Ovary (tissue), 3 donors: Measurements from ENCODE around the gene SH3BGRL3.

Experiments used
- EP300 ChIP-seq: sonication (generic); formaldehyde crosslinking; IDR thresholded peaks from one replicate; pipeline ENCODE4 v1.6.1; 2017; ENCODE audit warnings: antibody characterized with exemption
- TF ChIP-seq, protein P1 (sequence below), 3 donors: fragments of 450-650 bp in 2 of 3; fragments of 200-600 bp in 1 of 3; IDR thresholded peaks; one replicate each; pipeline versions ENCODE4 v1.5.1 to v1.8.0; 2016 to 2022; ENCODE audit warnings: antibody characterized with exemption in 3 of 3, mild to moderate bottlenecking in 1 of 3
- donor health status: DM: no; HTN: no; CAD: no.

DNA sequence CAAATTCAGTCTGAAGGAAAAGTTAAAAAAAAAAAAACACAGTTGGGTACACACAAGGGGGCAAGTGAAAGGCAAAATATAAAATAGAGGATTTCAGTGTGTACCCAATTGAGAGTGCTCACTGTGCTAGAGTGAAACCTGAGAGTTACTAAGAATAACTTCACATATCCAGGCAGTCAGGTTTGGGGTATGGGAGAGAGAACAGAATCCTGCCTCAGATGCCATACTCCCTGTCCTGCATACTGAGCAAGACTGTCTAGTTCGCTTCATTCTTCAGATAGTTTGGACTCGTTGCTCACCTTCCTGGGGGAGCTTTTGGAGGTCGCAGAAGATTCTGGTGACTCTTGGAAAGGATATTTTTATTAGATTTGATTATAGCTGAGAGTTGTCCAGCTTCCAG, 25.5 kb upstream of the SH3BGRL3 start:
- TF ChIP-seq, protein P1, sequence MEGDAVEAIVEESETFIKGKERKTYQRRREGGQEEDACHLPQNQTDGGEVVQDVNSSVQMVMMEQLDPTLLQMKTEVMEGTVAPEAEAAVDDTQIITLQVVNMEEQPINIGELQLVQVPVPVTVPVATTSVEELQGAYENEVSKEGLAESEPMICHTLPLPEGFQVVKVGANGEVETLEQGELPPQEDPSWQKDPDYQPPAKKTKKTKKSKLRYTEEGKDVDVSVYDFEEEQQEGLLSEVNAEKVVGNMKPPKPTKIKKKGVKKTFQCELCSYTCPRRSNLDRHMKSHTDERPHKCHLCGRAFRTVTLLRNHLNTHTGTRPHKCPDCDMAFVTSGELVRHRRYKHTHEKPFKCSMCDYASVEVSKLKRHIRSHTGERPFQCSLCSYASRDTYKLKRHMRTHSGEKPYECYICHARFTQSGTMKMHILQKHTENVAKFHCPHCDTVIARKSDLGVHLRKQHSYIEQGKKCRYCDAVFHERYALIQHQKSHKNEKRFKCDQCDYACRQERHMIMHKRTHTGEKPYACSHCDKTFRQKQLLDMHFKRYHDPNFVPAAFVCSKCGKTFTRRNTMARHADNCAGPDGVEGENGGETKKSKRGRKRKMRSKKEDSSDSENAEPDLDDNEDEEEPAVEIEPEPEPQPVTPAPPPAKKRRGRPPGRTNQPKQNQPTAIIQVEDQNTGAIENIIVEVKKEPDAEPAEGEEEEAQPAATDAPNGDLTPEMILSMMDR (IDR thresholded peaks at IDR 0.05): no peak
- TF ChIP-seq EP300: no peak
